ENCODE data around the gene PPARA.
"Not testable (repeated sequence)": the region's sequence is repeated elsewhere in the genome, so short reads cannot be mapped to it uniquely, and the experiment has no call there.

Gene PPARA

DNA sequence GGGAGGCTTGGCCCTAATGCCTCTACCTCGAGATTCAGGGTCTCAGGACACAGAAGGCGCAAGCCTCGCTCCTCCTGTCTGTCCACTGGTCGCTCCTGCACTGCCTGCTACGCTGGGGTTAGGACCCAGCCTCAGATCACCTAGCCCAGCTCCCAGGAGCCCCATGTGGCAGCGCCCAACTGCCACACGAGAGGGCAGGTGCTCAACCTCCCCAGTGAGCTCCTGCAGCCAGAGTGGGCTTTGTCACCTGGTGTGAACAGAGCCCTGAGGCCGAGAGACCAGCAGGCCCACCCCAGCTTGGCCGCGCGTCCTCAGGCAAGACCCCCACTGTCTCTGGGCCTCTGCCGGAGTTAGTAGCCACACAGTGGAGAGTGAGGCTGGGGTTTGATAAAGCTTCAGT, 21.7 kb upstream of the PPARA start:
- DNase-seq, result no peak

DNA sequence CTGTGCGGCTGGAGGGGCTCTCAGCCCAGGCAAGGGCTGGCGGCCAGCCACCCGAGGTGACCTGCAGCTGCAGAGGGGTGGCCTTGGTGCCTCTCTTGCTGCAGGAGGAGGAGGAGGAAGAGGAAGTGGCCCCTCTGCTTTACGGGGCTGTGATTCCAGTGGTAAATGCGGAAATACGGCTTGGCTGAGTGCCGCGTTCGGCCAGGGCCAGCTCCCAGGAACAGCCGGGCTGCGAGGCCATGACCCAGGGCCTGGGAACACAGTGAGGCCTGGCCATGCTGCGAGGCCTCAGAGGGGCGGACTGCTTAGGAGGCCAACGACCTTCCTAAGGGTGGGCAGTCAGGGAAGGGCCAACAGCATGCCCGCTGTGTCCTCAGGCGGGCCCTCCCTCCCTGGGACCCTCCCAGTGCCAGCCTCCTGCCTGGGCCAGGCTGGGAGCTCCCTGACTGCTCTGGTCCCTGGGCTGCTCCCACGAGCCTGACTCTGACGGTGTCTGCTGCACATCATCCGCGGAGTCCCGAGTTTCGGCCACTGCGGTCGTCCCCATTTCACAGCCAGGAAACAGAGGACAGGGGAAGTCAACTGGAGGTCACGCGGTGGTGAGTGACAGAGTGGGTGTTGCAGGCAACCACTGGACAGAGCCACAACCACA, 20.8 kb upstream of the PPARA start:
- no peak for DNase-seq

DNA sequence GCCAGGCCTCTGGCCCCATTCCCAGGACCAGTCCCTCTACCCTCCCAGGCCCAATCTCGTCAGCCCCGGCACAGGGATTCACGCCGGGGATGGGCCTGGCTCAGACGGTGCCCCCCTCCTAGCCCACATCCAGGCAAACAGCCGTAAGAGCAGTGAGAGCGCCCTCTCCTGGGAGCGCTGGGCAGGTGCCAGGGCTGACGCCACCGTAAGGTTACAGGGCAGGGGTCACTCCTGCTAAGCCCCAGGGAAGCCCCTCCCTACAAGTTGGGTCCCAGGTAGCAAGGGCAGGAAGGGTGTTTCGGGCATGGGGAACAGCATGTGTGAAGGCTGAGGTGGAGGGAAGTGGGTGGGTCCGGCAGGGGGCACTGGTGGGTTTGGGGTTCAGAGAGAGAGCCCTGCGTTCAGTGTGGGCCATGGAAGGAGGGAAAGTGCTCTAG, 19.2 kb upstream of the PPARA start:
- DNase-seq, result no peak

DNA sequence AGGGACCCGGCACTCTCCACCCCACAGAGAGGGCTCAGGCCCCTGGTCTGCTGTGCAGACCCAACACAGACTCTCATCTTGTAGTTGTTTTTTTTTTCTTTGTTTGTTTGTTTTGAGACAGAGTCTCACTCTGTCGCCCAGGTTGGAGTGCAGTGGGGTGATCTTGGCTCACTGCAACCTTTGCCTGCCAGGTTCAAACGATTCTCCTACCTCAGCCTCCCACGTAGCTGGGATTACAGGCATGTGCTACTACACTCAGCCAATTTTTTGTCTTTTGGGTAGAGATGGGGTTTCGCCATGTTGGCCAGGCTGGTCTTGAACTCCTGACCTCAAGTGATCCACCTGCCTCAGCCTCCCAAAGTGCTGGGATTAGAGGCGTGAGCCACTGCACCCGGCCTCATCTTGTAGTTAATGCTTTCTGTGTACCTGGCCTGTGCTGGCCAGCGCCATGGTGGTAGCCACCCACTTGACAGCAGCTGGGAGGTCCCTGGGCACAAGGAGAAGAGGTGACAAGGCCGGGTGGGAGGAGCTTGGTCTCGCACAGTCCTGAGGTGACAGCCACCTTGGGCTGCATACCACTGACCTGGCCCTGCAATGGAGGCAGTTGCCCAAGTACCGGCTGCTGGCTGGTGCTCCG, 18.0 kb upstream of the PPARA start:
- not testable (repeated sequence) for DNase-seq

DNA sequence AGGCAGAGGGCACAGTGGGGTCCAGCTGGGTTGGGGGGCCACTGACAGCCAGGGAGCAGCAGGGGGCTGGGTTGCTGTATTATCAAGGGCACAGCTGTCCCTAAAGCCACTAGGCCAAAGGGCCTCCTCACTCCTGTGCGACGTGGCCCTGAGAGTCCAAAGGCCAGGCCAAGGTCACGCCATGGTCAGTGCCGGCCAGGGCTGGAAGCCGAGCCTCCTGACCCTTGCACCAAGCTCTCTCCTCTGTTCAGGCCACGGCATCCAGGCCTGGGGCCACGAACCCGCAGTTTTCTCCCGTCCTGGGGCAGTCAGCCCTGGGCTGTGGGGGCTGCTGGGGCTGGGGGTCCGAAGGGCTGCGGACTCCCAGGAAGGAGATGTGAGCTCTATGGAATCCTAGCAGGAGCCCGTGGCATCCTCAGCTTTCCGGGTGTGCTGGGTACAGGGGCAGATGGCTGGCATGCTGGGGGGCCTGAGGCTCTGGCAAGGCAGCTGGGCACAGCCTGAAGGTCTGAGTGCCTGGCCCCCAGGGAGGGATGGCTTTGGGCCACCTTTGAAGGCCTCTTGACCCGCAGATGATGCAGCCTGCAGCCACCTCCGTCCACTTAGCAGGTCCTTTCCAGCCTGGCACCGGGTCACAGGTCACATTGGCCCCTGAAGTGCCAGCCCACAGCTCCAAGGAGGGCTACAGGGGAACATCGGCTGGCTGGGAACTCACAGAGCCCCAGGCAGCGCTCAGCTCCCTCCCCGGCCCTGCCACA, 17.3 kb upstream of the PPARA start:
- no peak for DNase-seq

DNA sequence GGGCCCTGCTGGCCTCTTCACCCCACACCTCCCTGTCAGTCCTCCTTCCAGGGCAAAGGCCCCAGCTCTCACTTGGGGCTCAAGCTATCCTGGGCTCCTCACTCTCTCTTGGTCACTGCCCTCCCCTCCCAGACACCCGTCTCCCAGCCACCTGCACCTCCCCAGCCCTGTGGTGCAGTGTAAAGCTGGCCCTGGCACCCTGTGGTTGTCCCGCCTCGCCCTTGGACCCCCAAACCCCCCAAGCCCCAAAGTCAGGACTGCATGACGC, 16.8 kb upstream of the PPARA start:
- no peak for DNase-seq

DNA sequence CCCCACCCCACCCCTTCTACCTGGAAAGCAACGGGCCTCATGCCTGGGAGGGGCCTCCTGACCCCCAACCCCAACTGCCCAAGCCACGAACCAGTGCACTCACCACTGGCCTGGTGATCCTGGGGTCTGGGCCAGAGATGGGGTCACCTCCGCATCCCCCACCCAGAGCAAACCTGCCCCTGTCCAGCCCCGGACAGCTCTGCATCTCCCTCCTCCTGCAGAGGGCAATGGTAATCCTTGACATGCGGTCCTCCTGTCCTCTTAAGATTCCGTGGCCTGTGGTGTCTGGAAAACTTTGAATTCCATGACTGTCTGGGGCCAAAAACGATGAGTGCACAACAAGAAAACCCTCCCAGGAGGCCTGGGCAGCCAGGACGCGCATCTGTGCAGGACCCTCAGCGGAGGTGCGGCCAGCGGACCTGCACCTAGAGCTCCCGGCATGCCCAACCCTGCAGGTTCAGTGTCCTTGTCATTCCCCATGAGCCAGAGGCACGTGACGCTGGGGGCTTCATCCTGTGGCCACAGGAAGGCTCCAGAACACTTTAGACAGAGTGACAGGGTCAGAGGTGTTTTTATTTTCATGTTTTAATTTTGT, 16.1 kb upstream of the PPARA start:
- no peak for DNase-seq

DNA sequence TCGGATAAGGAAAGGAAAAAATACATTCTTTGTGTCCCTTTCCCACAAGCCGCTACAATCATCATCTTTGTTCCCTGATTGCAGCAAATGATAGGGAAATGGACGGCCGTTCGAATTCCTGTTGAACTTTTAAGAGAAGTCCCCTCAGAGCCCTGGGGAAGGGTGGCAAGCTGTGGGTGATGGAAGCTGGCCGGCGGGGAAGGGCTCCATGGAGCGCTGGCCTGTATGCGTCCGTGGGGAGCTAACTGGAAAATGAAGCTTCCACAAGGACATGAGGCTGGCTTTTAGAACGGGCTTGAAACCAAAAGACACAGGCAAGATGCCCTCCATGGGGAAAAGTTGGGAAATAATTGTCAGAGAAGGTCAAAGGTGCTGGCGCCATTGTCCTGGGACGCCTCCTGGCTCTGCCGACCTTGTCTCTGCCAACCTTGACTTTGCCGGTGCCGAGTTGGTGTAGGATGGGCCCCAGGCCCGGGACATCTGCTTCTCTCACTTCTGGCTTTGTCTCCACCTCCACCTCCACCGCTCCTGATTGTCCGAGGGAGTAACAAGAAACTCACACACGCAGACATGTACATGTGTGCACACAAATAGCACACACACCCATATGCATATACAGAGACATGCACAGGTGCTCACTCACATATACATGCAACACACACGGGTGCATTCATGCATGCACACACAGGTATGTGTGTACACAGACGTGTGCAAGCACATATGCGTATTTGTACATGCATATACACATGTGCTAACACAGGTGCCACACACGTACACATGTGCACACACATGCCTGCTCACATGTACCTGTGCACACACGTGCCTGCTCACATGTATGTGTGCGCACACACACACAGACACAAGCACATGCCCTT, 14.5 kb upstream of the PPARA start:
- DNase-seq, result no peak

DNA sequence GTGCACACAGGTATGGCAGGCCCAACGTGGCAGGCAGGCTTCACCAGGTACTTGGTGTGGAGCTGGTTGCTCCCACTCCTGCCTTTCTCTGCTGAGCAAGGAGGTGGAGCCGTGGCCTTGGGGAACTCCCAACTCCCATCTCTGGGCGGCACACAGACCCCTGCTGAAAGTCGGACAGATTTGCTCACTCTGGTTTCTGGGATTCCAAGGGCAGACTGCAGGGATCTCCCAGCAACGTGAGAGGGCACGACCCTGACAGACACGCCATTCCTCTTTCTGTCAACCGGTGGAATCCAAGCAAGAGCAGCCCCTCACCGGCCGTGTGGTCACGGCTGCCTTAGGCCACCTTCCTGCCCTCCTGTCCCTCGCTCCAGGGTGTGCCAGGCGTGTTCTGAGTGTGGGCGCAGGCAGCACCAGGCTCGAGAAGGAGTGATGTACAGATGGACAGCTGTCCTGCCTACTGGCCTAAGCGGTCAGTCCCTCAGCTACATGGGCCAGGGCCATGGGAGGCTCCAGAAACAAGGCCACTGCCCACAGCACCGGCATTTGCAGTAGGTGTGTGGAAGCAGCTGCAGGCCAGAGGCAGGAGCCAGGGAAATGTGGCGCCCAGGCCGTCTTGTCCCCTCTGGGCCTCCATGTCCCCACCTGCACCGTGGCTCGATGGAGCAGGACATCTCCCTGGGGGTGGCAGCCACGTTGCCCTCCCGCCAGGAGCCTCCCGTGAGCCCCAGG, 13.7 kb upstream of the PPARA start:
- no peak for DNase-seq

DNA sequence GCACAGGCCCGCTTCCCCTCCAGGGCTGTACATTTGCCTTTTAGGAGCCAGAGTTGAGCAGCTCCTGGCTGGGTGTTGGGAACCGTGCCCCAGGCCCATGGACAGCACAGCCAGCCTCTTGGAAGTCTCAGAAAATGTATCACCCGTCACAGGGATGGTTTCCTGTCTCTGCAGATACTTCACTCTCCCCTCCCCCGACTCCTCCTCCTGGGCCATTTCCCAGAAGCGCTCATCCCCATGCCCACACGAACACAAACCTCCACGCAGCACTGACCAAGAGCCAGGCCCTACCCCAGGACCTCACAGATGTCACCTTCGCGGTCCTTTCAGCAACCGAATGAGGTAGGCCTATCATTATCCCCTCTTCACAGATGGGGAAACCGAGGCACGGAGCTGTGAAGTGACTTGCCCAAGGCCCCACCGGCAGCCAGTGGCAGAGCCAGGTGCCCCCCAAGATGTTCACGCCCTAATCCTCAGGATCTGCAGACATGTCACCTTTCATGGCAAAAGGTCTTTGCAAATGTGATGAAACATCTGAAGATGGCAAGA, 13.0 kb upstream of the PPARA start:
- DNase-seq, result no peak

DNA sequence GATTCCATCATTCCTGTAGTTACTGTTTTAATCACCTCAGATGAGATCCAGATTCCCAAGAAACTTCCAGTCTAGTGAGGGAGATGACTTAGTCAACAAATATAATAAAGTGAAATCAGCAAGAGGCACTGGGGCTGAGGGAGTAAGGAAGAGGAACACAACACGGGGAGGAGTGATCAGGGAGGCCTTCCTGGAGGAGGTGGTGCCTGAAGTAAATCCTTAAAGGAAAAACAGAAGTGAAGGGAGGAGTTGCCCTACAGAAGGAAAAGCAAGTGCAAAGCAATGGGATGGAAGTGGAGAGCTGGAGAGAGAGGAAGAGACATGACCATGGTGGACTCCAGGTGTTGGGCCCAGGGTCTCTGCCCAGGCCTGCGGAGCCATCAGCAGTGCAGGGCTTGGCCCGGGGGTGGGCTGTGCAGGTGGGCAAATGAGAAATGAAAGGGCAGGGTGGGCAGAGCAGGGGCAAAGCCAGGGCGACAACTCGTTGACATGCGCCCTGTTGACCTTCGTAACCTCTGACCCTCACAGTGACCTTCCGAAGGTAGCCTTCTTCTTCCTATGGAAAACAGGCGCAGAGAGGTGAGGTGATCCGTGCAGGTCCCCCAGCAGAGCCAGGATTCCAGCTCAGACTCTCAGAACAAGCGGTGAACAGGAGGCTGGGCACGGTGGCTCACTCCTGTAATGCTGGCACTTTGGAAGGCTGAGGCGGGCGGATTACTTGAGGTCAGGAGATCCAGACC, 12.1 kb upstream of the PPARA start:
- DNase-seq, result no peak

DNA sequence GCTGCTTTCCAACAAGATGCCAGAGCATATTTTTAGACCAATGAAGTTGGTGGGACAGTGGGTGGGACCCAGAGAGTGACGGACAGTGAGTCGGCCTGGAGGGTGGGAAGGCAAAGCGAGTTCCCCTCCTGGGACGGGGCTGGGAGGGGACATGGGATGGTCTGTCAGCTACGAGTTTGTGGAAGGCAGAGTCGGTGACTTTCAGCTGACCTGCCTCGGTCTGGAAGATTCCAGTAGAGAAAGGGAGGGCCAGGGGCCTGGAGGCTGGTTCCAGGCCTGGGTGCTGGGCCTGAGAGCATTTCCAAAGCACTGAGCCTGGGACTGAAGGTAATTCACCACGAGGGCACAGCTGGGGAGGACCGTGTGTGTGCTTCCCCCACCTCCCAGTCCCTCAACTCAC, 10.9 kb upstream of the PPARA start:
- not testable (repeated sequence) for DNase-seq

DNA sequence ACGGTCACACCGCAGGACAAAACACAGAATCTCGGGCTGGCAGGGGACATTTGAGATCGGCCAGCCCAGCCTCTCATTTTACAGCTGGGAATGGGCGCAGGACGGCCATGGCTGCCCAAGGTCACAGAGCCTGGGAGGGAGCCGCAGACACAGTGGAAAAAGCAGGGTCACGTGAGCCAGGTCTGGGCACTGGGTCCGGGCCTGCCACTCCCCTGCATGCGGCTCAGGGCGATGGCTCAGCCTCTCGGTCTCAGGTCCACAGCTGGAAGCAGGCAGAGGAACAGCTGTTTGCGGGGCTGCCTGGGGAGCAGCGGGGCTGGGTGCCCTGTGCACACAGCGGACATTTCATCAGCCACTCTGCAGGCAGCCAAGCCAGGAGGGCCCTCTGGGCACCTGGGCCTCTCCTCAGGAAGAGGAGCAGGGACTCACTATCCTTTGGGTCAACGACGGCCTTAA, 10.4 kb upstream of the PPARA start:
- no peak for DNase-seq

DNA sequence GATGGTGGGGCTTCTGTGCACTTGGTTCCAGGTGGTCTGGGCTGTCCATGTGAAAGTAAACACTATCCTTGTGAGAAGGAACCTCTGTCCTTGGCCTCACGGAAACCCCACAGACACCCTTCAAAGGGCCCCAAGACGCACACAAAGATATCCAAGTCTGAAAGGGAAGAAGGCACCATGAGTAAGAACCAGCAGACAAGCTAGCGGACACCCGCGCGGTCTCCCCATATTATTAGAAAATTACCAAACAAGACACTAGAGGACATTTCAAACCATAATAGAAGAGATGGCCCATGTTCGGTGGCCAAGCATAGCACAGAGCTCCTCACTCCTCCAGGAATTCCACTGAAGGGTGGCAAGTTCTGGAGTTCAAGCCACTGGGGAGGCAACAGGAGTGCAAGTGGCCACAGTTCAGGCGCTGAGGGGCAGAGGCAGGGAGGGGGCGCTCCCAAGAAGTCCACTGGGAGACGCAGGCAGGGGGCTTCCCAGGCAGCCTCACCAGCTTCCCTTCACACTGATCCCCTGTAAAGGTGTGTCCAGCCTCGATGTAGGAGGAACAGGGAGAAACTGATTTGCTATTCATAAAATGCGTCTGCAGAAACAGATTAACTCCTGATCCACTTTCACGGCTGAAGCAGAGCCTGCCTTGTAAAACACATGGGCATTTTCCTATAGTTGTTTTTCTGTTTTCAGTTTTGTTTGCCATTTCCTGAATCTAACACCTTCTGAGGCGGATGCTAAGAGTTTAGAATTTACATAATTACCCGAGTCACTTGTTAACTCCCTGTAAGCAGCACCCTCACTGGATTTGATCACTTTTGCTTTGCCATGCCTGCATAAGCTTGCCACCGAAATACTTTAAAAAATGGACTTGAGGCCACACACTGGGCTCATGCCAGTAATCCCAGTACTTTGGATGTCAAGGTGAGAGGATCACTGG, 9.1 kb upstream of the PPARA start:
- DNase-seq, result no peak

DNA sequence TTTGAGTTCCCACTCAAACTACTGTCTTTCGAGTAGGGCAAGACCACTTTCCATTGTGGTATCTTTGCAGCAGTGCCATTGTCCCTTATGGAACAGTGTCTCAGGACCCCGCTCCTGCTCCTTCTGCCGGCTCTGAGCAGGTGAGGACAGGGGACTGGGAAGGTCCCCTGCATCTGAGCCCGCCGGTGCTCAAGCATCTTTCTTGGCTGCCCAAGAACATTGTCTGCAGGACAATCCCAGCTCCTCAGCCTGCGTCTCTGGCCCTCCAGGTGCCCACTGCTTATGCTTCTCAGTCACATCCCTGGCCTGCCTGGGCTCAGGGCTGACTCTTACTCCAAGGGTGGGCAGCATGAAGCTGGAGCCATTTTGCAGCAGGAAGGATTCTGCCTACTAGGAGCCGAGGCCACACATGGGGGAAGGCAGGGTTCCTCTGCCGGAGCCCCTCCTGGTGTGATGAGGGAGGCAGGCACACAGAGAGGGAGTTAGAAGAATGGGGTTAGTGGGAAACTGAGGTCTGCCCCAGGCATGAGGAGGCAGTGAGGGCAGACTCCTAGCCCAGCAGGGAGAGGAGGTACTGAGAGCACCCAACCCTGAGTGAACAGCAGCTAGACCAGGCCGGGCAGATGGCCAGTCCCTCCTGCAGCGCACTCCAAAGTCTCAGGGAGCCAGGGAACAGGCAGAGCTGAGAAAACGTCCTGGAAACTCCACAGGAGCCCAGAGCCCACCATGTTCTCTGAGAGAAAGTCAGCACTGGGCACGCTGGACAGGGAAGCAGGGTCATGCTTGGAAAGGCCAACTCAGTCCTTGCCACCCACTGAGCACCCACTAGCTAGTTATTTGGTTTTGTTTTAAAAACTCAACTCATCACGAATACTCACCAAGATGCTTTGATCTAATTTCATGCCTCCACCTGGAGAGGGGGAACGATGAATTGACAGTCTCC, 7.5 kb upstream of the PPARA start:
- no peak for DNase-seq

DNA sequence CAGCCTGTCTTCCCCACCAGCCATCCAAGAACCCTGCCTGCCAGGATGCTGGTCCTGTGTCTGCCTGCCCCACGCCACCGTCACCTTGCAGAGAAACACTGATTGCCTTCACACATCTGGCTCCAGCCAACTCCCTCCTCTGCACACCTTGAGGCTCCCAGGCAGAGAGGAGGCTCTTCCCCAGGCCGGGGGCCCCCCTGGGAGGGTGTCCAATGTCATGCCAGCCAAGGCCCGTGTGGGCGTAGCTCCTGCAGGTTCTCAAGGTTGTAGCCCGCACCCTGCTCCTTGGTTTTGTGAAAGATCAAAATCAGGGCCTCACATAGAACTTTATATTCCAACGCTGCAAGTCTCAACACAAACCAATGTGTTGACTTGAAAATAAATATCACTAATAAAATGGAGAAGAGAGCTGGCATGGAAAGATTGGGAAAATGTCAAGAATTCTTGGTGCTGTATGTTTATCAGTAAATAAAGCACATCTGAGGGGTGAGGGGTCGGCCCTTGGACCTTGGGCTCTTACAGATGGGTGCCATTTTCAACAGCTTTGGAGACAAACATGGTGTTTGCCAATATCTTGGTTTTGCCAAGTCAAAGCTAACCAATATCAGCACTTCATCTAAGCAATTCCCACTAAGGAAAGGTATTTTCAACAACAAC, 6.7 kb upstream of the PPARA start:
- DNase-seq, result no peak

DNA sequence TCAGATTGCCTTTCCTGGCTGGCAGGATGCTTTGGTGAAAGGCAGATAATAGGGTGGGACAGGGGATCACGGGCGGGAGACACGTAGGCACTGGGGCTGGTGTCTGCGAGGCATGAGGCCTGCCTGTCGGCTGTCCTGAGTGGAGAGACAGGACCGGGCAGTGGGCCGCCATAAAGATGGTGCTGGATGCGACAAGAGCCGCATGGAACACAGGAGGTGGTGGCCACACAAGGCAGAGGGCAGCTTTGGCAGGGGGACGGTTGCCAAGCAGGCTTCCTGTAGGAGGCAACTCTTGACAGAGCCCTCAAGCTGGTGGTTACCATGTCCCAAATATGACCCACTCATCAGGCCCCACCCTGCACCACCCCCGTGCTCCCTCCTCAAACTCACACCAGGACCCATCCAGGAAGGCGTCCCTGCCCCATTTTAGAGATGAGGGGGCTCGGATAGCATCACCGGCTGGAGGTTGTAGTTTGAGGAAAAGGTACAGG, 4.9 kb upstream of the PPARA start:
- DNase-seq, result no peak

DNA sequence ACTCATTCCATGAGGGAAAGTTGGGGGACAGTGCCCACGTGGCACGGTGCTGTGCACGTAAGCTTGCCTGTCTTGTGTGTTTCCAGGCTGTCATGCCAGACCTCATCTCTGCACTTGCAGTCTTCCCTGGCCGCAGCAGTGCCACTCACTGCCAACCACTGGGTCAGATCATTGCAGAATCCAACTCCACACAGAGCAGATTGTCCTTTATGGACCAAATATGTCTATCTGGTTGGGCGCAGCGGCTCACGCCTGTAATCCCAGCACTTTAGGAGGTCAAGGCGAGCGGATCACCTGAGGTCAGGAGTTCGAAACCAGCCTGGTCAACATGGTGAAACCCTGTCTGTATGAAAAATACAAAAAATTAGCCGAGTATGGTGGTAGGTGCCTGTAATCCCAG, 4.4 kb upstream of the PPARA start:
- DNase-seq, result no peak
